MM.1S (cell line): ENCODE measurements around the gene OLIG1.

ENCODE experiments used
- DNase-seq: peaks from one replicate; pipeline ENCODE4 v3.0.0-alpha.2; 2015
- H2AFZ ChIP-seq: fragments of 300-600 bp; sonication (generic); 2 replicates; pipeline ENCODE4 v1.6.0; 2016; ENCODE audit warnings: antibody characterized with exemption, low read length
- H3F3A ChIP-seq: fragments of 300-600 bp; sonication (generic); 2 replicates; pipeline ENCODE4 v1.6.1; 2016; ENCODE audit warnings: mild to moderate bottlenecking, antibody characterized with exemption, low read length, moderate library complexity, mixed read lengths; ENCODE audit not compliant: insufficient read depth
- H3K27ac ChIP-seq: fragments of 300-600 bp; sonication (generic); 2 replicates; pipeline ENCODE4 v1.5.1; 2016; ENCODE audit warnings: mild to moderate bottlenecking, low read length
- H3K27me3 ChIP-seq: fragments of 300-600 bp; sonication (generic); replicated peaks from 2 replicates; pipeline ENCODE4 v1.6.0; 2016; ENCODE audit warnings: low read length; ENCODE audit not compliant: insufficient read depth
- H3K36me3 ChIP-seq: fragments of 300-600 bp; sonication (generic); replicated peaks from 2 replicates; pipeline ENCODE4 v1.6.1; 2016; ENCODE audit warnings: mild to moderate bottlenecking, low read length, mixed read lengths; ENCODE audit not compliant: insufficient read depth
- H3K4me1 ChIP-seq: fragments of 300-600 bp; sonication (generic); 2 replicates; pipeline ENCODE4 v1.6.1; 2016; ENCODE audit warnings: low read length, mixed read lengths
- H3K4me2 ChIP-seq: fragments of 300-600 bp; sonication (generic); 2 replicates; pipeline ENCODE4 v1.6.0; 2016; ENCODE audit warnings: low read depth, low read length
- H3K4me3 ChIP-seq: fragments of 300-600 bp; sonication (generic); 2 replicates; pipeline ENCODE4 v1.5.1; 2016; ENCODE audit warnings: low read length, mixed read lengths
- H3K79me2 ChIP-seq: fragments of 300-600 bp; sonication (generic); 2 replicates; pipeline ENCODE4 v1.6.1; 2016; ENCODE audit warnings: mixed run types, low read length, mixed read lengths
- H3K9ac ChIP-seq: fragments of 300-600 bp; sonication (generic); 2 replicates; pipeline ENCODE4 v1.6.1; 2016; ENCODE audit warnings: low read length, mixed read lengths
- H3K9me2 ChIP-seq: fragments of 300-600 bp; sonication (generic); replicated peaks from 2 replicates; pipeline ENCODE4 v1.6.1; 2016; ENCODE audit warnings: mild to moderate bottlenecking, low read length, mixed read lengths; ENCODE audit not compliant: insufficient read depth
- H3K9me3 ChIP-seq: fragments of 300-600 bp; sonication (generic); replicated peaks from 2 replicates; pipeline ENCODE4 v1.6.1; 2016; ENCODE audit warnings: mild to moderate bottlenecking, low read length, mixed read lengths; ENCODE audit not compliant: insufficient read depth
- H4K20me1 ChIP-seq: fragments of 300-600 bp; sonication (generic); 2 replicates; pipeline ENCODE4 v1.6.1; 2016; ENCODE audit warnings: mild to moderate bottlenecking, low read length, moderate library complexity, mixed read lengths; ENCODE audit not compliant: insufficient read depth
- EZH2 ChIP-seq: fragments of 300-600 bp; sonication (generic); optimal IDR thresholded peaks from 2 replicates; pipeline ENCODE3; 2017; ENCODE audit warnings: low read depth, mild to moderate bottlenecking, antibody characterized with exemption, low read length, mixed read lengths
- EZH2phosphoT487 ChIP-seq: fragments of 300-600 bp; sonication (generic); IDR thresholded peaks from 2 replicates; pipeline ENCODE4 v1.6.1; 2018; ENCODE audit warnings: antibody characterized with exemption, low read length
- TF ChIP-seq, protein P1 (sequence below): fragments of 300-600 bp; sonication (generic); IDR thresholded peaks from 2 replicates; pipeline ENCODE4 v1.5.1; 2016; ENCODE audit warnings: antibody characterized with exemption, low read length, mixed read lengths

OLIG1 gene

DNA sequence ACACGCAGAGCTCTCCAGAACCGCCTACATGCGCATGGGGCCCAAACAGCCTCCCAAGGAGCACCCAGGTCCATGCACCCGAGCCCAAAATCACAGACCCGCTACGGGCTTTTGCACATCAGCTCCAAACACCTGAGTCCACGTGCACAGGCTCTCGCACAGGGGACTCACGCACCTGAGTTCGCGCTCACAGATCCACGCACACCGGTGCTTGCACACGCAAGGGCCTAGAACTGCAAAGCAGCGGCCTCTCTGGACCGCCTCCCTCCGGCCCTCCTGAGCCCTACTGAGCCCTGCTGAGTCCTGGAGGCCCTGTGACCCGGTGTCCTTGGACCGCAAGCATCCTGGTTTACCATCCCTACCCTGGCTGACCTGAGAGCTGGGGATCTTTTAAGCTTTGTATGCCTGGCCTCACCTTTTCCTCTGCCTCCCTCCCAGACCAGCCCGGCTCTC lies 36.0 kb upstream of the OLIG1 start:
- Histone ChIP-seq H3K27me3 (peaks cover 6% of the 10 kb centered on the region), H3K4me2 (no peak overlapping the region), H3K9me2 (no peaks in the 10 kb centered on the region), H3K36me3 (no peaks in the 10 kb centered on the region), H3K4me3 (no peak overlapping the region), H3K4me1 (peaks cover 17% of the 10 kb centered on the region), H3K9ac (no peak overlapping the region), H3F3A (no peaks in the 10 kb centered on the region), H4K20me1 (no peaks in the 10 kb centered on the region), H3K9me3 (no peaks in the 10 kb centered on the region), H2AFZ (no peak overlapping the region), H3K27ac (no peak overlapping the region), H3K79me2 (no peaks in the 10 kb centered on the region)
- DNase-seq: no peak
- TF ChIP-seq EZH2phosphoT487: no peak
- TF ChIP-seq, protein P1, sequence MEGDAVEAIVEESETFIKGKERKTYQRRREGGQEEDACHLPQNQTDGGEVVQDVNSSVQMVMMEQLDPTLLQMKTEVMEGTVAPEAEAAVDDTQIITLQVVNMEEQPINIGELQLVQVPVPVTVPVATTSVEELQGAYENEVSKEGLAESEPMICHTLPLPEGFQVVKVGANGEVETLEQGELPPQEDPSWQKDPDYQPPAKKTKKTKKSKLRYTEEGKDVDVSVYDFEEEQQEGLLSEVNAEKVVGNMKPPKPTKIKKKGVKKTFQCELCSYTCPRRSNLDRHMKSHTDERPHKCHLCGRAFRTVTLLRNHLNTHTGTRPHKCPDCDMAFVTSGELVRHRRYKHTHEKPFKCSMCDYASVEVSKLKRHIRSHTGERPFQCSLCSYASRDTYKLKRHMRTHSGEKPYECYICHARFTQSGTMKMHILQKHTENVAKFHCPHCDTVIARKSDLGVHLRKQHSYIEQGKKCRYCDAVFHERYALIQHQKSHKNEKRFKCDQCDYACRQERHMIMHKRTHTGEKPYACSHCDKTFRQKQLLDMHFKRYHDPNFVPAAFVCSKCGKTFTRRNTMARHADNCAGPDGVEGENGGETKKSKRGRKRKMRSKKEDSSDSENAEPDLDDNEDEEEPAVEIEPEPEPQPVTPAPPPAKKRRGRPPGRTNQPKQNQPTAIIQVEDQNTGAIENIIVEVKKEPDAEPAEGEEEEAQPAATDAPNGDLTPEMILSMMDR: no peak
- no peak for TF ChIP-seq EZH2

DNA sequence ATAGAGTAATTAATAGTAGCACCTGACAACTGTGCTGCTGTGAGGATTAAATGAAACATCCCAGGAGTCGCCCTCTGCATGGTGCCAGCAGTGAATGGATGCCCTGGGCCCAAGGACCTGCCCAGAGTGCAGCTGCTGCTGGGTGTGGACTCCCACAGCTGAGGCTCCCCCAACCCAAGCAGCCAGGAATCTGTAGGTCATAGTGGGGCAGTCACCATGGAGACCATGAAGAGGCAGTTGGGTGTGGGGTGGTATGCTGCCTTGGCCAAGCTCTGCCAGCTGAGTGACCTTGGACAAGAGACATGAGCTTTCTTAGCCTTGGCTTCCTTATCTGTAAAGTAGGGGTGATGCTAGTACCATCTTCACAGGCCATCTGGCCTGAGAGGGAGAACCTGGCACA lies 34.8 kb upstream of the OLIG1 start:
- no peak for DNase-seq
- Histone ChIP-seq H3K27me3 (no peaks in the 10 kb centered on the region), H3K4me1 (peaks cover 17% of the 10 kb centered on the region), H3K27ac (no peak overlapping the region), H3K79me2 (no peaks in the 10 kb centered on the region), H3K9ac (no peak overlapping the region), H3K4me3 (no peak overlapping the region), H4K20me1 (no peaks in the 10 kb centered on the region), H3F3A (no peaks in the 10 kb centered on the region), H3K9me2 (no peaks in the 10 kb centered on the region), H3K4me2 (no peak overlapping the region), H3K36me3 (no peaks in the 10 kb centered on the region), H2AFZ (no peak overlapping the region), H3K9me3 (no peaks in the 10 kb centered on the region)
- TF ChIP-seq EZH2phosphoT487 (no peak), EZH2 (no peak)
- TF ChIP-seq, protein P1: no peak

DNA sequence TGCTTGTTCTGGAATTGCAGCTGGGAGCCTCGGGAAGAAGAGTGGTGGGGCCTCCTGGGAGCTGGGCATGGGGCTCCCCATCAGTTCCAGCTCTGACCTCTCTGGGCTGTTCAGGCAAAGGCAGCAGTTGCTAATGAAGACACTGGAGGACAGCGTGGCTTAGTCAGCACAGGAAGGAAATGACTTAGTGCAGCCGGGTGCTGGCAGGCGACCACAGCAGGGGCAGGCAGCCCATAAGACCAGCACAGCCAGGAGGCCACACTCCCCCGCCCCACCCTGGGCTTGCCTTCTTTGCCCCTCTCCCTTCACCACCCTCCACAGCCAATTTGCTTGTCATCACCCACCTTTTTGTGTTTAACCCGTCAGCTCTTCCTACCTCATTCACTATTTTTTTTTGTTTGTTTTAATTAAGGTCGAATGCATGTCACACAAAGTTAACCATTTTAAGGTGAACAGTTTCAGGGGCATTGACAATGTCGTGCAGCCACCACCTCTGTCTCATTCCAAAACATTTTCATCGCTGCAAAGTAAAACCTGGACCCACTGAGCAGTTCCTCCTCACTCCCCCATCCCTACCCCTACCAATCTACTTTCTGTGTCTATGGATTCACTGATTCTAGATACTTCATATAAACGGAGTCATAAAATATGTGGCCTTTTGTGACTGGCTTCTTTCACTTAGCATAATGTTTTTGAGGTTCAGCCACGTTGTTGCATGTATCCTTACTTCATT lies 33.3 kb upstream of the OLIG1 start:
- Histone ChIP-seq H3K4me2 (peak overlapping the region; percentile 86), H3K36me3 (no peaks in the 10 kb centered on the region), H3K27ac (peak overlapping the region; percentile 72; the same call in 1 of the 2 replicates), H4K20me1 (no peaks in the 10 kb centered on the region), H3K4me1 (peaks cover 17% of the 10 kb centered on the region), H3K4me3 (no peak overlapping the region), H2AFZ (peak overlapping the region; percentile 56), H3K9me3 (no peaks in the 10 kb centered on the region), H3F3A (no peaks in the 10 kb centered on the region), H3K9me2 (no peaks in the 10 kb centered on the region), H3K79me2 (no peaks in the 10 kb centered on the region), H3K27me3 (no peaks in the 10 kb centered on the region), H3K9ac (peak overlapping the region; percentile 59)
- no peak for TF ChIP-seq EZH2phosphoT487
- TF ChIP-seq EZH2: no peak
- TF ChIP-seq, protein P1: no peak
- DNase-seq: peak; percentile 92
